Liver (tissue), 9 donors: ENCODE results near the gene KIF2C. TPM values are rescaled to one million over a fixed set of nuclear protein-coding genes. Genes with fewer than 3 reads are reported as not detected.

Experiments used
- DNase-seq: peaks from one replicate; pipeline ENCODE4 v3.0.0-alpha.2; 2017; ENCODE audit warnings: low spot score
- H3K27ac ChIP-seq, 2 donors: one replicate each; pipeline ENCODE4 v1.7.0; 2013; ENCODE audit warnings: inconsistent platforms in 2 of 2, low read length in 2 of 2, control low read depth in 1 of 2, low read depth in 1 of 2, mild to moderate bottlenecking in 1 of 2
- H3K27me3 ChIP-seq, 4 donors: one replicate each; pipeline versions ENCODE4 v1.6.1 to v1.7.0; 2013; ENCODE audit warnings: low read length in 3 of 4, inconsistent platforms in 1 of 4, mild to moderate bottlenecking in 1 of 4, moderate library complexity in 1 of 4; ENCODE audit not compliant: control insufficient read depth in 4 of 4, insufficient read depth in 4 of 4
- H3K36me3 ChIP-seq, 4 donors: one replicate each; pipeline versions ENCODE4 v1.6.1 to v1.7.0; 2013; ENCODE audit warnings: low read length in 3 of 4, mild to moderate bottlenecking in 3 of 4, low read depth in 1 of 4, moderate library complexity in 1 of 4; ENCODE audit not compliant: control insufficient read depth in 4 of 4, insufficient read depth in 3 of 4
- H3K4me1 ChIP-seq, 4 donors: one replicate each; pipeline versions ENCODE4 v1.6.1 to v1.7.0; 2013; ENCODE audit warnings: low read length in 3 of 4, mild to moderate bottlenecking in 3 of 4, moderate library complexity in 1 of 4; ENCODE audit not compliant: control insufficient read depth in 4 of 4, insufficient read depth in 4 of 4
- H3K4me3 ChIP-seq, 3 donors: one replicate each; pipeline versions ENCODE4 v1.6.1 to v1.7.0; 2013; ENCODE audit warnings: low read length in 3 of 3, control low read depth in 1 of 3, low read depth in 1 of 3, mild to moderate bottlenecking in 1 of 3
- H3K9ac ChIP-seq, 2 donors: one replicate each; pipeline ENCODE4 v1.7.0; 2013; ENCODE audit warnings: low read length in 2 of 2, mild to moderate bottlenecking in 2 of 2, moderate library complexity in 2 of 2, control low read depth in 1 of 2, low read depth in 1 of 2
- H3K9me3 ChIP-seq, 4 donors: one replicate each; pipeline versions ENCODE4 v1.6.1 to v1.7.0; 2013; ENCODE audit warnings: low read length in 3 of 4; ENCODE audit not compliant: control insufficient read depth in 4 of 4
- ATF3 ChIP-seq: IDR thresholded peaks from 2 replicates; pipeline ENCODE4 v1.6.1; 2016; ENCODE audit warnings: antibody characterized with exemption
- CTCF ChIP-seq: fragments of 150-350 bp; IDR thresholded peaks from 2 replicates; pipeline ENCODE4 v1.5.1; 2017; ENCODE audit warnings: improper control_type of control experiment, low read depth, low read length; ENCODE audit not compliant: missing input control
- EGR1 ChIP-seq, 2 donors: IDR thresholded peaks; 2 replicates each; pipeline ENCODE4 v1.6.1; 2016 to 2018; ENCODE audit warnings: antibody characterized with exemption in 2 of 2, low read depth in 2 of 2
- FOXA1 ChIP-seq: IDR thresholded peaks from 2 replicates; pipeline ENCODE4 v1.6.1; 2016; ENCODE audit warnings: antibody characterized with exemption
- FOXA2 ChIP-seq: IDR thresholded peaks from 2 replicates; pipeline ENCODE4 v1.6.1; 2016; ENCODE audit warnings: antibody characterized with exemption
- GABPA ChIP-seq, 2 donors: IDR thresholded peaks in 1 of 2; conservative IDR thresholded peaks in 1 of 2; 2 replicates each; pipeline ENCODE4 v1.6.1; 2016; ENCODE audit warnings: antibody characterized with exemption in 2 of 2, mild to moderate bottlenecking in 1 of 2, moderate library complexity in 1 of 2
- HNF4A ChIP-seq, 2 donors: conservative IDR thresholded peaks; 2 replicates each; pipeline ENCODE4 v1.6.1; 2016; ENCODE audit warnings: antibody characterized with exemption in 2 of 2, mild to moderate bottlenecking in 2 of 2
- HNF4G ChIP-seq: IDR thresholded peaks from 2 replicates; pipeline ENCODE4 v1.6.1; 2016; ENCODE audit warnings: antibody characterized with exemption
- JUND ChIP-seq, 2 donors: IDR thresholded peaks; 2 replicates each; pipeline ENCODE4 v1.6.1; 2016; ENCODE audit warnings: antibody characterized with exemption in 2 of 2
- MAX ChIP-seq: IDR thresholded peaks from 2 replicates; pipeline ENCODE4 v1.6.1; 2016; ENCODE audit warnings: antibody characterized with exemption
- NR2F2 ChIP-seq: IDR thresholded peaks from 2 replicates; pipeline ENCODE4 v1.6.1; 2016; ENCODE audit warnings: antibody characterized with exemption
- RAD21 ChIP-seq, 2 donors: IDR thresholded peaks; 2 replicates each; pipeline ENCODE4 v1.6.1; 2016; ENCODE audit warnings: antibody characterized with exemption in 2 of 2, mild to moderate bottlenecking in 2 of 2
- REST ChIP-seq: IDR thresholded peaks from 2 replicates; pipeline ENCODE4 v1.6.1; 2016; ENCODE audit warnings: antibody characterized with exemption, mild to moderate bottlenecking
- RXRA ChIP-seq, 2 donors: IDR thresholded peaks; 2 replicates each; pipeline ENCODE4 v1.6.1; 2017 to 2018; ENCODE audit warnings: antibody characterized with exemption in 2 of 2, mild to moderate bottlenecking in 1 of 2
- SP1 ChIP-seq: IDR thresholded peaks from 2 replicates; pipeline ENCODE4 v1.6.1; 2018; ENCODE audit warnings: antibody characterized with exemption, mild to moderate bottlenecking
- TAF1 ChIP-seq: conservative IDR thresholded peaks from 2 replicates; pipeline ENCODE4 v1.6.1; 2016; ENCODE audit warnings: antibody characterized with exemption, mild to moderate bottlenecking
- YY1 ChIP-seq: IDR thresholded peaks from 2 replicates; pipeline ENCODE4 v1.6.1; 2016; ENCODE audit warnings: antibody characterized with exemption, mild to moderate bottlenecking
- ZBTB33 ChIP-seq: IDR thresholded peaks from 2 replicates; pipeline ENCODE4 v1.6.1; 2016; ENCODE audit warnings: antibody characterized with exemption
- WGBS: extraction: QIAGEN DNeasy Blood & Tissue Kit; methylation state at CpG from one replicate; pipeline ENCODE4 v1.1.7; 2013; 5-methylcytosine and 5-hydroxymethylcytosine counted together
- polyA plus RNA-seq, 2 donors: library from polyadenylated mRNA; stranded (reverse) in 1 of 2; unstranded in 1 of 2; fragments of 200-250 nt in 1 of 2; fragments of >200 nt in 1 of 2; fragmentation: Nextera tagmentation in 1 of 2; extraction: Ambion mirVana in 1 of 2; gene quantifications; one replicate each; pipeline versions ENCODE4 v1.2.1 to v1.2.3, GENCODE V29; 2013 to 2015
- total RNA-seq, 2 donors: library from RNA; depleted of rRNA; stranded (reverse); fragments of >200 nt; gene quantifications; one replicate each; pipeline ENCODE4 v1.2.3, GENCODE V29; 2014
- donor health status: healthy.
- donor health status: healthy.
- donor health status: healthy.
- donor health status: healthy.
- donor health status: healthy.

KIF2C gene
- total and polyA plus RNA-seq, 4 donors: 0.17 to 26.7 (median 0.73) TPM

- H3K9me3 ChIP-seq: peaks cover 0 to 2% (median 0%) of the 10 kb centered on the region in 4 donors
- DNase-seq: no peak
- H3K27me3 ChIP-seq: no peaks in the 10 kb centered on the region
- H3K9ac ChIP-seq: no peak overlapping the region
- H3K4me1 ChIP-seq: peaks cover 2 to 11% (median 6%) of the 10 kb centered on the region in 4 donors
- no peak overlapping the region for H3K4me3 ChIP-seq
- no peak for TF ChIP-seq EGR1 (IDR thresholded peaks at IDR 0.05; ENCODE audit: low read depth in 2 of 2)
- no peak for TF ChIP-seq ATF3
- TF ChIP-seq RXRA (IDR thresholded peaks at IDR 0.05): no peak
- TF ChIP-seq HNF4A (conservative IDR thresholded peaks at IDR 0.05): no peak
- no peak for TF ChIP-seq HNF4G
- no peak for TF ChIP-seq TAF1
- TF ChIP-seq JUND (IDR thresholded peaks at IDR 0.05): no peak
- TF ChIP-seq YY1: no peak
- TF ChIP-seq FOXA1: no peak
- TF ChIP-seq MAX: no peak
- no peak for TF ChIP-seq FOXA2
- TF ChIP-seq GABPA (IDR thresholded peaks at IDR 0.05 in 1 of 2, conservative IDR thresholded peaks at IDR 0.05 in 1 of 2): no peak
- TF ChIP-seq NR2F2: no peak
- no peak for TF ChIP-seq REST
- no peak for TF ChIP-seq ZBTB33
- TF ChIP-seq CTCF: no peak
- TF ChIP-seq SP1: no peak
- no peak for TF ChIP-seq RAD21 (IDR thresholded peaks at IDR 0.05)
- no peak overlapping the region for H3K27ac ChIP-seq
- 81% methylated on average over 6 of the region's 6 CpGs for WGBS
- H3K36me3 ChIP-seq: no peaks in the 10 kb centered on the region
These were observed 34.2 kb upstream of the KIF2C start for GRCh38 chr1:44705470-44705869.
